GM04503 (cell line): ENCODE data around the gene AUTS2.
A peak's percentile ranks its signal among the peaks of the same experiment; 100 is the strongest.
"Not testable (repeated sequence)": the region's sequence is repeated elsewhere in the genome, so short reads cannot be mapped to it uniquely, and the experiment has no call there.

ENCODE experiments used
- DNase-seq: peaks from one replicate; pipeline ENCODE4 v3.0.0-alpha.2; 2012; ENCODE audit warnings: low read depth

Gene AUTS2

DNA sequence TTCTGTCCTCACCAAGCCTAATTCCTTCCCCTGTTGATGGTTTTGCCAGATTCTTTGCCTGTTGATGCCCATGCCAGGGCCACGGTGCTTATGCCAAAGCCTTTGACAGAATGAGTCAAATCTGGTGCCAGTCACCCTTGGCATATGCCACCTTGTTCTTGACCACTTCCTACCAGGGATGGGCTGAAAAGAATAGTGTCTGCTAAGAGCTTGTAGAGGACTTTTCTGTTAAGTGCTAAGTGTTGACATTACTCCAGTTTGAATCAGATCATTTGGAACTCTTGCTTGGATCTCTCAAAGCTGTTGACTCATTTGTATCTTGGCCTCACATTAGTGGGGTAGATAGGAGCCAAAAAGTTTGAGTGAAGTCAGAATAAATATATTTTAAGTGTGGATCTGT is 661.2 kb downstream of the AUTS2 start:
- DNase-seq, result peak; percentile 45

DNA sequence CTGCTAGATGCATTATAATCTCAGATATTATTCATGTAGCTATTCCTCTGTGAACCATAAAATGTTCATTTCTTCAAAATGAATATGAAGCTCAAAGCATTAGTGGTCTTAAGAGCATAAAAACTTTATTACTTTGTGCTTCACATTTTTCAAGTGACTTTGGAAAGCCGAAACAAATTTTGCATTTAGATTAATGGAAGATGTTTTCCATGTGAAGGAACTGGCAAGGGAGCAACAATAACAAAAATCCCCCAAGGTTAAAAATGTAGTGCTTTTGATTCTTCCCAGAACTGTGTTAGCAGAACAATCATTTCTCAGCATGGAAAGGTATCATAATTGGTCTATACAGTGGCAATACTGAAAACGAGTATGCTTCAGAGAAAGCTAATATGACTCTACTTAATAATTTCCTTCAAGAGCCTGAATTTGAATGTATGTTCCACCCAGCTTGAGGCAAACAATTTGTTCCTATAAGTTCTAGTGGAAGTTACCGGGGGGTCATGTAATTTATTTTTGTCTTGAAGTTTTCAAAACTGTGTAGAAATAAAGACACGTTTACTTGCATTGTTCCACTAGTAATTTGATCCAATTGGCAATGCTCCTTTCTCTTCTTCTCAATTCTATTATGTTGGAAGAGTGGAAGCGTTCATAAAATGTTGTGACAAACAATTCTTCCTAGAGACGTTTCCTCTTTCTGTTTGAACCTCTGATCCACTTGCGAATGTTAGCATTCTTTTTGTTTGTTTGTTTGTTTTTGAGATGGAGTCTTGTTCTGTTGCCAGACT is 665.4 kb downstream of the AUTS2 start:
- DNase-seq, result no peak

DNA sequence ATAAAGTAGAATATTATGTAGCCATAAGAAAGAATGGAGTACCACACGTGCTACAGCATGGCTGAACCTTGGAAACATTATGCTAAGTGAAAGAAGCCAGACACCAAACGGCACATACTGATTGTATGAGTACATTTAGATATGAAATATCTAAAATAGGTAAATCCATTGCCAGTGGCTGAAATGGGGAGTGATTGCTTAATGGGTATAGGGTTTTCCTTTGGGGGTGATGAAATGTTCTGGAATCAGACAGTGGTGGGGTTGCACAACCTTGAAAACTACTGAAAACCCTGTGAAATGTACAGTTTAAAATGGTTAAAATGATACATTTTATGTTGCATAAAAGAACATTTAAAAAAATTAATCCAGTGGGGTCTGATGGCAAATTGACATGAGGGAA is 667.9 kb downstream of the AUTS2 start:
- DNase-seq, result no peak

DNA sequence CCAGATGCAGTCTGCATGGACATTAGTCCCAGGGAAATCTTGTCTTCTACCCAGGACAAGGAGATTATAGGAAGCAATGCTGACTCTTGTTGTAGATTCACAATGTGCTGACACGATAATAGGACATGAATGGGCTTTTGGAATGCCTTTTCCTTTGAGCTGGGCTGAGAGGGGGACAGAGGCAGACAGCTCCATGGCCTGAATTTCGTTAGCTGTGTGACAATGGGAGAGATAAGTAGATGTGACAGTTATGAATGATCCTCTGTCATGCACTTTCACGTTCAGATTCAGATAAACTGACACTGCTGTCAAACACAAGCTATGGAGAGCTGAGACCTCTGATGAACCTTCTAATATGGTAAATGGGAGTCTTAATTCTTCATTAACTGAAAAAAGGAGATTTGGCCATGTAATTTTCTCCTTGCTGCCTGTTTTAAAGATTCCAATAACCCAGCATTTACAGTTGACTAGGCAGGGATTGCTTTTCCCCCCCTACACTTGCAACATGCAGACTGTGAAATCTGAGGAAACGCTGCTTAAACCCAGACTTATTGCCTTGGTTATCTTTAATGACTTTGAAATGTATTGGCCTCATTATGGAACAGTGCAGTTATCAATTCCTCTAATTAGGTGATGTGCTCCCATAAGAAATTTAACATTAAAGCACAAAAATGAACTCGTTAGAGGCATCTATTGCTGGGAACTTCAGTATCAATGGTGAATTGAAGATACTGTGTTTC is 669.3 kb downstream of the AUTS2 start:
- DNase-seq, result no peak

DNA sequence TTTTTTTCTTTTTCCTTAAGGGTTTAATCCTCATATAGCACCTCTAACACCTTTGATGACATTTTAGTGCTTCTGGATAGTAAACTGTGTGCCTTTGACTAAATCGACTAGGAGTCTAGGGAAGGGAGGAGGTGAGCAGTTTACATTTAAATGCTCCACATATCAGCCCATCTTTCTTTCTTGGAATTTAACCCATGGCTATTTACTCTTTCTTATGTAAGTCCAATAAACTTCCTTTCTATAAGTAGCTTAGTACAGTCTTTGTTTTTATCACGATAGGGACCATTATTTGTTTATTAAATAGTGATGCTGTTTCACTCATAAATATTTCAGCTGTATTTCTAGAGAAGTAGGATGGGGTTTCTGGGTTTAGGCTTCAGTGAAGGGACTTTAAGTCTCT is 669.9 kb downstream of the AUTS2 start:
- DNase-seq, result no peak

DNA sequence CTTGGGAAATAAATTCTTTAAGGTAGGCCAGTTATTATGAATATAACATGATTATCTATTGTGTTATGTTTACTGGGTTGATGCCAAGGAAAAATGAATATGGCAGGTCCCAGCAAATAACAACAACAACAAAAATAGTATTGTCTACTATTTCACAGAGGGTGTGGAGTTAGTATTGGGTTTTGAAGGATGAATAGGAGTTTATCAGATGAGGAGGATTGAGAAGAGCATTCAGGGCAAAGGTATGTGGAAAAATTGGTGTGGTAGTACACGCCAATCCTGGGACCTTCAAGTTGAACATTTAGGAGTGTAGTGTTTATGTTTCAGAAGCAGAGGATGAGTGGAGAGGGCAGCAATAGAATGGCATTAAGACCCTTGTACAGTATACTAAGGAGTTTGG is 671.9 kb downstream of the AUTS2 start:
- DNase-seq, result no peak

DNA sequence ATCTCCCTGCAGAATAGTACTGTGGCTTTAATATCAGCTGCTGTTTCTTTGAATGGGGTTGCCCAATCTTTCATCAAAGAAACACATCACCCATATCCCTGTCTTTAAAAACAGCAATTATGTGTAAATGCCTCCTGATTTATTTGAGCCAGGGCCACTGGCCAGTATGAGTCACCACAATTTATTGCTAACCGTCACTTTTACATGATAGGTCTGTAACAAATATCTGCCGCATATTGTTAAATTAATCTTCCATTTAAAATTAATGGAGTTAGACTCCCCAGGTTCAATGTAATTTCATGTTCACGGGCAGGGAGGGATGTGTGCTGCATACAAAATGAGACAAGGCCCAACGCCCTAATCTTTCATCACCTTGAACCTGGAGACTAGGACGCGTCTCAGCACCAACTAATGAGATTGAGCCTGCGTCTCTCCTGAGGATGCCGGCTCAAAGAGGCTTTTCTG is 673.4 kb downstream of the AUTS2 start:
- no peak for DNase-seq

DNA sequence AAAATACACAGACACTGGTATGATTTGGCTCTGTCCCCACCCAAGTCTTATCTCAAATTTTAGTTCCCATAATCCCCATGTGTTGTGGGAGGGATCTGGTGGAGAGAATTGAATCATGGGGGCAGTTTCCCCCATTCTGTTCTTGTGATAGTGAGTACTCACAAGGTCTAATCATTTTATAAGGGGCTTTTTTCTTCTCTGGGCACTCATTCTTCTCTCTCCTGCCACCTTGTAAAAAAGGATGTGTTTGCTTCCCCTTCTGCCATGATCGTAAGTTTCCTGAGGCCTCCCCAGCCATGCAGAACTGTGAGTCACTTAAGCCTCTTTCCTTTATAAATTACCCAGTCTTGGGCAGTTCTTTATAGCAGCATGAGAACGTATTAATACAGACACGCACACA is 677.3 kb downstream of the AUTS2 start:
- not testable (repeated sequence) for DNase-seq

DNA sequence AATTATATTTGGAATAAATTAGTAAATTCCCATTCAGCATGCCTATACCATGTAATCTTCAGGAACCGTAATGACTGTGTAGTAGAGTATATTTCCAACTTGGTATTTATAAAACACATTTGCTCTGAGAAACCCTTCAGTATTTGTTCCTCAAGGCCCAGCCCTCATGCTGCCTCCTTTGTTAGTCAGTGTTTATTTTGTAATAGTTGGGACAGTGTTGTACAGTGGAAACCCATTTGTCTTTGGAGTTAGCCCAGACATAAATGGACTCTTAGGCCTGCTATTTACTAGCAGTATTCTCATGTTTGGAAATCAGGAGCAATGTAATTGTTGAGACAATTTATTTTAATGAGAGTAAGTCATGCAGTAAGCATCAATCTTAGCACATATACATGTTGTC is 686.9 kb downstream of the AUTS2 start:
- no peak for DNase-seq

DNA sequence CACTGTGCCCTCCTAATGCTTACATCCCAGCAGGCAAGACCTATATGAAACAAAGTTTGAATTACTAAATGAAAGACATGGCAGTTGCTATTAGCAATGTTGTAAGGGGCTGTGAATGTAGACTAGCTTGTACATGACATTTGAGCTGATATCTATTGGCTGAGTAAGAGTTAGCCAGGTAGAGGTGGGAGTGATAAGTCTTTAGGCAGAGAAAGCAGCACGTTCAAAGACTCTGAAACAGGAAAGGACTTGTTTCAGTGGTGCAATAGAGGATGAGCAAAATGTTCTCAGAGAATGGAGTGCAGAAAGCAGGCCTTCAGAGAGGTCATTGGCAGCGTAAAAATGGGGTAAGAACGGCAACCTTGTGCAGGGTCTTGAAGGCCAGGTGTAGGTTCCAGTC is 687.6 kb downstream of the AUTS2 start:
- DNase-seq, result no peak

DNA sequence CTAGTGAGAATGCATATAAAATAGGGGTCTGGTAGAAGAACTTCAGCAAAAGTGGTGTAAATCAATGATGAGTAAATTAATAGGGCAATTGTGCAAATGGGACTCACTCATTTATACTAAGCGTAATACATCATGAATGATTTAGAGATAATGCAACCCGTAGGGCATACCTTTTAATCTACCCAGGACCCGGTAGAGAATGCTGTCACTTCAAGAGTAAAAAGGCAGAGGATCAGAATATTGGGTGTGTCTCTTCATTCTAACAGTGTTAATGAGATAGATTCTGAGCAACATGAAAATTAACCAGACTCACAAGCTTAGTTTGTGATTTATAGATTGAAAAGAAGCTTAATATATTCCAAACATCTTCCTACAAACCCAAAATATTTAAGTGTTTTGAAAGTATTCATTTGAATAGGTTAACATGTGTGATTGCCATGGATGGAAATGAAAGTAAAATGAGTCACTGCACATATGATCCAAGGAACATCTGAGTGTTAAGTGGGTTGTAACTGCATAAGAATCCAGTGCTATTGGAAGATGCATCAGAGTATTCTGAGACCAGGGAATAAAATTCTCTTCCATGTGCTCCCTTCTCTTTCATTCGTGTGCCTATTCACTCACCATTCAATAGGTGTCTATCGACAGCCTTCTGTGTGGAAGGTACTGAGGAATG is 690.6 kb downstream of the AUTS2 start:
- DNase-seq, result no peak

DNA sequence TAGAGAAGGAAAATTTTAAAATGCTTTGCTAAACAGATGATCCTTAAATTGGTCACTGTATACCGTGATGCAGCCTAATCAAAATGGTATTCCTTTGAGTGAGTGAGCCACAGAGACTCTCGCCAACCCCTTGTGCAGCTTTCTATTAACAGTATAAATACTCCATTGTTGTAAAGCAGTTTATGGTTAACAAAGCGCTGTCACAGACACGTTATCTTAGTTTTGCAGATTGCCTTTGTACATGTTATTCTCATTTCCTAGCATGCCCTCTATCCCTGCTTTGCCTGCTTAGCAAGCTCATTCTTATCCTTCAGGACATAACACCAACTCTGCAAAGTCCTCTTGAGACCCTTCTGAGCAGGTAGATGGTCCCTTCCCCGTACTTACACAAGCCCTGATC is 694.4 kb downstream of the AUTS2 start:
- DNase-seq, result no peak

DNA sequence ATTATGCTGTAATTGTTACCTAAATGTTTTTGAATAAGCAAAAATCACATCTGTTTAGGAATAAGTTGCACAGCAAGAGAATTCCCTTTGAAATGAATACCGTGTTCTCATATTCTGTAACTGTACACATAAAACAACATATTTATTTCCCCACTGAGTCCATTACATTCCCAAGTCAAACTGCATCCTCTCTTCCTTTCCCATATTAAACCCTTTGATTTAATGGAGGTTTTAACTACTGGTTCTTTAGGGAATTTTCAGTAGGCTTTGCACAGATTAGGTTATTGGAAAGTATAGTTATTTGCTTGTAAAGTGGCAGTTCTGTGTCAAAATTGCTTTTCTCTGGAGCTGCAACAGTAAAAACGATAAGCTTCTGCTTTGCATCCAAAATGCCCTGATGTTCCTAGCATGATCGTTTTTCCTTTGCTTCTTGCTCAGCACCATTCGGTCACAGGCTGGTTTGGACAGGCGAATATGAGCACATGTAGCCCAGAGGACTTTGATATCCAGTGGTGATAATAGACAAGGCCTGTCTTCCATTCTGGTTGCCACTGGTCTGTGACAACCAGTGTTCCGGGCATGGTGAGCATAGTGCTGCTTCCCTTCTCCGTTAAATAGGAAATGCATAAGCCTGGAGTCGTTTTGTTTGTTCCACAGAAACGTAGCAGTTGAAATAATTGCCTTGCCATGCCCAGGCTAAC is 696.1 kb downstream of the AUTS2 start:
- no peak for DNase-seq

DNA sequence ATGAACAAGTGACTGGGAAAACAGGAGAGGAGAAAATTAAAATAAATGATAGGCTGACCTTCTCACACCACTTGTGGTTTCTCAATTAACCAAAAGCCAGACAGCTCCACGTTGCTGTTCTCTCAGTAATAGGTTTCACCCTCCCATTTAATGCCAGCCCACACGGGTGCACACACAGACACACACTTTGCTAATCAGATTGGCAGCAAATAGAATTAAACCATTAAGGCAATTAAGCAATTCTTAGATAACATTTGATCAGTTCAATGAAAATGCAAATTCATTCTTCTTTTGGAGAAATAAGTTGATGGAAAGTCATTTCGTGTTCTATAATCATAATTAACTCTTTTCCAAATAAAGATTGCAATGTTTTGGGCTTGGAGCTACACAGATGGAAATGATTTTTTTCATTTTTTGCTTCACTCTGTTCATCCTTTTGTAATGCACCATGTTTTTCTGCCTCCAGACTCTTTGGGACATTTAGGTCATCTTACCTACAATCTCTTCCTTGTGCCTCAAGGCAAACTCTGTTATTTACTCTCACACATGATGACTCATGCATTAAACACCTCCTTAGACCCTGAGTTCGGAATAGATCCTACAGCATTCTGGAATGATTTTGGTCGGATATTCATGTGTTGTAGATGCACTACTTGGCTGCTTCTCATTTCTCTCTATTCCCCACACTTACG is 700.7 kb downstream of the AUTS2 start:
- DNase-seq, result no peak

DNA sequence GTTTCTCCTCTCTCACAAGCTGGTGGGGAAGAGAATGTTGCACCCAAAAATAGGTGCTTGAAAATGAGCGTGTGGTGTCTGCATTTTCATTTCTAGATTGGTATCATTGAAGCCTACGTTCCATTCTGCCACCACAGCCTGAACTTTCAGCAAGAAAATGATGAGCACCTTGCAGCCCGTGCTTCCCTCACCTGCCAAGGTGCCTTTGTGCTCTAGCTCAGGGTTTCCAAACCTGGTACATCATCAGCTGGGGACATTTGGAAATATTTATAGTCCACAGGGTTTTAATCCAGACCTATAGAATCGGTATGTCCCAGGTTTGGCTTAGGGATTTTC is 701.2 kb downstream of the AUTS2 start:
- DNase-seq, result no peak

DNA sequence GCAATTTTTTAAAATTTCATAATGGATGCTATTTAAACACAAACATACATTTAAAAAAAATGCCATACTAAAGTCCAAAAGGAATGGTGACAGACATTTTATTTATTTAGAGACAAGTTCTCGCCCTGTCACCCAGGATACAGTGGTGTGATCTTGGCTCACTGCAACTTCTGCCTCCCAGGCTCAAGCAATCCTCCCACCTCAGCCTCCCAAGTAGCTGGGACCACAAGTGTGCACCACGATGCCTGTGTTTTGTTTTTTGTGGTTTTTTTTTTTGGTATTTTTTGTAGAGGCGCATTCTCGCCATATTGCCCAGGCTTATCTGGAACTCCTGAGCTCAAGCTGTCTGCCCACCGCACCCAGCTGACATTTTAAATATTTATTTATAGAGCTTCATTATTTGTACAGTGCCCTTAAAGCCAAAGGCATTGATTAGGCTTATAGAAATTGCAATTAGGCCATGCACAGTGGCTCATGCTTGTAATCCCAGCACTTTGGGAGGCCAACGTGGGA is 703.5 kb downstream of the AUTS2 start:
- no peak for DNase-seq

DNA sequence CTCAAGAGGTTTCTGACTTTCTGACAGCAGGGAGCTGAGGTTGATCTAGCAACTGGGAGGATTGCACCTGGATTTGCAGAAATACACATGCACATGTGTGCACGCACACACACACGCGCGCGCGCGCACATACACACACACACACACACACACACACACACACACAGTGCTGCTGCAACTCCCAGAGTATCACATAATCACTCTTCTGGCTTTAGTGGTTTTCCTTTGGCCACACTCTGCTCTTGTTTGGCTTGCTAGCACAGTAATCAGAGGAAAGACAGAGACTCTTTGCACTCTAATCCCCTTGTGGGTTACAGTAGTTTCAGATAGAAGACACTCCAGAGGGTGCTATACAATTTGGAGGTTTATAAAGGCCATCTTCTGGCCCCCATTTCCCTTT is 705.0 kb downstream of the AUTS2 start:
- no peak for DNase-seq

DNA sequence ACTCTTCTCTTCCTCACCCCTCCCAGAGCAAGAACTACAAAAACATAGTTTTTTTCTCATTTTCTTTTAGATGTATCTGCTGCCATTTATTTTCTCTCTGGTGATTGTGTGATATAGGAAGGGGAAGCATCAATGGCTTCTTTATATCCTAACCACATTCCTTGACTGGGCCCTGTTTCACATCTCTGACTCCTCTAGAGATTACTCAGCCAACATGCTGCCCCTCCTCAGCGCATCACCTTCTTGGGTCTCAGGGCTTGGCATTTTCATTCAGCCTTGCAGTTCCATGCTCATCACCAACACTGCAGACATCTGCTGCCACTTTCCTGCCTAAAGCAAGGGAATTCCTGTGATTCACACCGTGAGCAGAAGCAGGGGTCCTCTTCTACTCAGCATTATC is 705.5 kb downstream of the AUTS2 start:
- DNase-seq, result no peak

DNA sequence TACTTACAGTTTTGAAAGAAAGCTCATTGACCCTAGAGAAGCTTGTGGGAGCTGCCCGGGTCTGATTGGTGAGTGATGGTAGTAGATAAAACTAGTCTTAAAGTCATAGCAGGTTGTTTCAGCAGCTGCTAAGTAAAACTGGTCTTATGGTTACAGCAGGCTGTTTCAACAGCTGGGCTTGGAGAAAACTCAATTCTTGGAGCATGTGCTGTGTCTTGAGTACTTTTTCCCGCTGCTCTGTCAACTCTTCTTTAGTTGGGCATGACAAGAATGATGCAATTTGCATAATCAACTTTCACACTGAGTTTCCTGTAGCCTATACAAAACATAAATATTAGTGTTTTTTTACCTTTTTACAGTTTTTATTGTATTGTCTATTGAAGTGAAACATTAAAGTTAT is 707.9 kb downstream of the AUTS2 start:
- no peak for DNase-seq

DNA sequence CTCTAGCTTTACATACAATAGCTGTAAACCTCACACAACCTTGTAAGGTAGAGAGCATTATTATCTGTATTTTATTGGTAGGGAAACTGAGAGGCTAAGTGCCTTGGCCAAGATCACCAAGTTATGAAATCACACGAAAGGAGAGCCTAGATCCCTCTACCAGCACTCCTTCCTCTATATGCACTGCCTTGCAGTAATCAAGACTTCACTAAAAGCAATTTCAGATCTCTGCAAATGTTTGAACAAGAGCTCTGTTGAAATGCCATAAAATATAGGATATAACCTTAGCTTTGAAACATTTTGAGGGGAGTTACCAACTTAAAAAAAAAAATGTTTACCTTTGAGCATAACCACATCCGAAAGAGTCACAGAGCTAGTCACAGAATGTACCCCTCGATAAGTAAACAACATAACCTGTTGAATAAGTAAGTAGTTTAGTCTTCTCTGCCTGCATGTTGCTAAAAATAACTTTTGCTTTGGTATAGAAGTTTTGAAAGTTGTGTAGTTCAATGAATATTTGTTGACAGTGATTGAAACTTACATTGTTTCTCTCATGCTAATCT is 709.4 kb downstream of the AUTS2 start:
- DNase-seq, result no peak

DNA sequence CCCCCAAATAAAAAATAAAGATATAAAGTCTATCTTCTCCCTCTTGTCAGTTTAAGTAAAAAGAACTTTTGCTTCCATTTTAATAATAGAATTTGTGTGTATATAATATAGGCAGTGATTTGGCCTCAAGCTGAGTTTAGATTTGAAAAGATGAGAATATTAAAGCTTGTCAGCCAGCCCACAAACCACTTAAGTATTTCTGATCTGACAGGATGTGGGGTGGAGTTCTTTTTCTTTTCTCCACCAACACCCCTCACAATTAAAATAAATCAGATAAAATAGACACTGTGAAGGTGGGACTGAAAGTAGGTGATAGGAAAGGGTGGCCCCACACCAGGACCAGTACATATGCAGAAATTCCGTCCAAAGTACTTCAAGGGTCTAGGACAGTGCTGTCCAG is 714.1 kb downstream of the AUTS2 start:
- DNase-seq, result no peak
